Cardiac muscle cell (in vitro differentiated cells and primary cell): Measurements from ENCODE around the gene C7orf57. TPM values are rescaled to one million over a fixed set of nuclear protein-coding genes. Genes with fewer than 3 reads are reported as not detected.

Experiments used
- DNase-seq, 2 donors: peaks; one replicate each; pipeline versions ENCODE4 v3.0.0 to v3.0.0-alpha.2; 2010 to 2017; ENCODE audit warnings: low read depth in 1 of 2, low spot score in 1 of 2
- H3K27ac ChIP-seq: fragments of 200-600 bp; sonication (generic); 2 replicates; pipeline ENCODE4 v1.5.1; 2016
- H3K27me3 ChIP-seq: fragments of 200-600 bp; sonication (generic); 2 replicates; pipeline ENCODE4 v1.6.0; 2016; ENCODE audit warnings: control low read depth
- H3K36me3 ChIP-seq: fragments of 200-600 bp; sonication (generic); 2 replicates; pipeline ENCODE4 v1.5.1; 2016; ENCODE audit warnings: control low read depth
- H3K4me1 ChIP-seq: fragments of 200-600 bp; sonication (generic); 2 replicates; pipeline ENCODE4 v1.8.1; 2017; ENCODE audit warnings: low read depth, mild to moderate bottlenecking, mixed run types
- H3K4me3 ChIP-seq: fragments of 200-600 bp; sonication (generic); 2 replicates; pipeline ENCODE4 v1.5.1; 2016; ENCODE audit warnings: mild to moderate bottlenecking
- H3K9me3 ChIP-seq: fragments of 200-600 bp; sonication (generic); 2 replicates; pipeline ENCODE4 v1.5.1; 2017; ENCODE audit warnings: low read depth, mild to moderate bottlenecking, control low read depth
- CTCF ChIP-seq: IDR thresholded peaks from 2 replicates; pipeline ENCODE4 v1.5.1; 2012; ENCODE audit warnings: low read depth, mild to moderate bottlenecking, low read length
- polyA plus RNA-seq: library from polyadenylated mRNA; unstranded; fragments of >200 nt; fragmentation: Nextera tagmentation; extraction: Ambion mirVana; gene quantifications from 2 replicates; pipeline ENCODE4 v1.2.1, GENCODE V29; 2016
- total RNA-seq: library from RNA; depleted of rRNA; stranded (reverse); fragments of >200 nt; gene quantifications from 2 replicates; pipeline ENCODE4 v1.2.3, GENCODE V29; 2016

C7orf57 gene
- total and polyA plus RNA-seq, 2 experiments from 2014 or later = 0.11 TPM; not detected in 1

GRCh38 chr7:48106906-48107659, 71.7 kb downstream of the C7orf57 start:
- Histone ChIP-seq H3K9me3 (no peaks in the 10 kb centered on the region), H3K4me3 (no peak overlapping the region), H3K27me3 (no peaks in the 10 kb centered on the region), H3K4me1 (no peaks in the 10 kb centered on the region), H3K27ac (no peak overlapping the region), H3K36me3 (no peaks in the 10 kb centered on the region)
- no peak for DNase-seq
- no peak for TF ChIP-seq CTCF

- H3K27me3 ChIP-seq = no peaks in the 10 kb centered on the region
- H3K27ac ChIP-seq = no peak overlapping the region
- TF ChIP-seq CTCF = no peak
- no peak overlapping the region for H3K4me3 ChIP-seq
- no peaks in the 10 kb centered on the region for H3K9me3 ChIP-seq
- no peaks in the 10 kb centered on the region for H3K4me1 ChIP-seq
- no peaks in the 10 kb centered on the region for H3K36me3 ChIP-seq
- no peak for DNase-seq
Observed at GRCh38 chr7:48107926-48108472, 72.7 kb downstream of the C7orf57 start.

- Histone ChIP-seq H3K36me3 (no peaks in the 10 kb centered on the region), H3K4me3 (no peak overlapping the region), H3K9me3 (no peaks in the 10 kb centered on the region), H3K4me1 (no peaks in the 10 kb centered on the region), H3K27ac (no peak overlapping the region), H3K27me3 (no peaks in the 10 kb centered on the region)
- no peak for DNase-seq
- no peak for TF ChIP-seq CTCF
Observed at GRCh38 chr7:48108959-48109847, 73.9 kb downstream of the C7orf57 start.

GRCh38 chr7:48109848-48110663, 74.7 kb downstream of the C7orf57 start:
- DNase-seq = peak; percentile 46 to 71

More at GRCh38 chr7:48109848-48110663, 74.7 kb downstream of the C7orf57 start:
- Histone ChIP-seq H3K4me3 (no peak overlapping the region), H3K4me1 (no peaks in the 10 kb centered on the region), H3K27me3 (no peaks in the 10 kb centered on the region), H3K36me3 (no peaks in the 10 kb centered on the region), H3K9me3 (no peaks in the 10 kb centered on the region), H3K27ac (no peak overlapping the region)
- TF ChIP-seq CTCF = peak; percentile 94
